Mesenchymal stem cell (in vitro differentiated cells and primary cell): ENCODE measurements around the gene SIRPD.

Source experiments
- DNase-seq: peaks from one replicate; pipeline ENCODE4 v3.0.0-alpha.2; 2013
- H2AFZ ChIP-seq: one replicate; pipeline ENCODE4 v1.6.1; 2013; ENCODE audit warnings: low read depth, mild to moderate bottlenecking, control low read depth, inconsistent platforms, low read length, moderate library complexity
- H2AK5ac ChIP-seq: 2 replicates; pipeline ENCODE4 v1.6.1; 2013; ENCODE audit warnings: low read length, moderate library complexity, mild to moderate bottlenecking, inconsistent platforms; ENCODE audit not compliant: severe bottlenecking
- H2BK120ac ChIP-seq: one replicate; pipeline ENCODE4 v1.6.1; 2013; ENCODE audit warnings: low read depth, mild to moderate bottlenecking, inconsistent platforms, low read length, moderate library complexity
- H2BK12ac ChIP-seq, 2 experiments: one replicate each; pipeline ENCODE4 v1.6.1; 2013; ENCODE audit warnings: inconsistent platforms in 2 of 2, low read length in 2 of 2, mild to moderate bottlenecking in 2 of 2, moderate library complexity in 2 of 2, control low read depth in 1 of 2
- H2BK15ac ChIP-seq: one replicate; pipeline ENCODE4 v1.6.1; 2013; ENCODE audit warnings: mild to moderate bottlenecking, low read depth, inconsistent platforms; ENCODE audit not compliant: poor library complexity, severe bottlenecking
- H2BK5ac ChIP-seq: 2 replicates; pipeline ENCODE4 v1.6.1; 2013; ENCODE audit warnings: low read depth, mild to moderate bottlenecking, low read length, control low read depth, inconsistent platforms; ENCODE audit not compliant: poor library complexity, severe bottlenecking
- H3K14ac ChIP-seq, 2 experiments: one replicate each; pipeline ENCODE4 v1.6.1; 2013; ENCODE audit warnings: inconsistent platforms in 2 of 2, low read length in 2 of 2, control low read depth in 1 of 2, mild to moderate bottlenecking in 1 of 2, moderate library complexity in 1 of 2
- H3K18ac ChIP-seq, 2 experiments: one replicate each; pipeline ENCODE4 v1.6.1; 2013; ENCODE audit warnings: inconsistent platforms in 2 of 2, low read length in 2 of 2, control low read depth in 1 of 2, low read depth in 1 of 2, mild to moderate bottlenecking in 1 of 2
- H3K23ac ChIP-seq, 2 experiments: one replicate each; pipeline ENCODE4 v1.6.1; 2013; ENCODE audit warnings: inconsistent platforms in 2 of 2, low read length in 2 of 2, mild to moderate bottlenecking in 2 of 2, moderate library complexity in 2 of 2, control low read depth in 1 of 2
- H3K27ac ChIP-seq: 2 replicates; pipeline ENCODE4 v1.5.1; 2013; ENCODE audit warnings: mild to moderate bottlenecking, moderate library complexity, low read length, control low read depth, inconsistent platforms; ENCODE audit not compliant: poor library complexity, severe bottlenecking
- H3K27me3 ChIP-seq, 2 experiments: 2 replicates each; pipeline versions ENCODE4 v1.6.1 to v1.7.0; 2013; ENCODE audit warnings: low read length in 2 of 2, mild to moderate bottlenecking in 2 of 2, moderate library complexity in 2 of 2, control low read depth in 1 of 2, inconsistent platforms in 1 of 2; ENCODE audit not compliant: control insufficient read depth in 1 of 2, insufficient read depth in 1 of 2
- H3K36me3 ChIP-seq, 2 experiments: 2 replicates each; pipeline versions ENCODE4 v1.6.1 to v1.7.0; 2013; ENCODE audit warnings: low read length in 2 of 2, control low read depth in 1 of 2, inconsistent platforms in 1 of 2, low read depth in 1 of 2, mild to moderate bottlenecking in 1 of 2; ENCODE audit not compliant: insufficient read depth in 2 of 2, control insufficient read depth in 1 of 2
- H3K4ac ChIP-seq, 2 experiments: one replicate each; pipeline ENCODE4 v1.6.1; 2013; ENCODE audit warnings: inconsistent platforms in 2 of 2, low read length in 2 of 2, mild to moderate bottlenecking in 2 of 2, moderate library complexity in 2 of 2, control low read depth in 1 of 2, low read depth in 1 of 2
- H3K4me1 ChIP-seq: 2 replicates; pipeline ENCODE4 v1.6.1; 2013; ENCODE audit warnings: low read depth, low read length, control low read depth; ENCODE audit not compliant: control insufficient read depth, insufficient read depth
- H3K4me2 ChIP-seq: 2 replicates; pipeline ENCODE4 v1.6.1; 2013; ENCODE audit warnings: low read length, mild to moderate bottlenecking, inconsistent platforms; ENCODE audit not compliant: poor library complexity, severe bottlenecking
- H3K4me3 ChIP-seq, 2 experiments: 2 replicates each; pipeline versions ENCODE4 v1.5.1 to v1.7.0; 2013; ENCODE audit warnings: low read length in 2 of 2, mild to moderate bottlenecking in 2 of 2, control low read depth in 1 of 2, low read depth in 1 of 2; ENCODE audit not compliant: insufficient read depth in 1 of 2
- H3K79me1 ChIP-seq: replicated peaks from 2 replicates; pipeline ENCODE4 v1.6.1; 2013; ENCODE audit warnings: mild to moderate bottlenecking, control low read depth, low read length, inconsistent platforms; ENCODE audit not compliant: poor library complexity, severe bottlenecking
- H3K9ac ChIP-seq: 2 replicates; pipeline ENCODE4 v1.7.0; 2013; ENCODE audit warnings: mild to moderate bottlenecking, low read length, moderate library complexity
- H3K9me3 ChIP-seq: 2 replicates; pipeline ENCODE4 v1.7.0; 2013; ENCODE audit warnings: mild to moderate bottlenecking, low read length; ENCODE audit not compliant: control insufficient read depth
- H4K8ac ChIP-seq: one replicate; pipeline ENCODE4 v1.6.1; 2013; ENCODE audit warnings: inconsistent platforms, mild to moderate bottlenecking, low read length, moderate library complexity
- H4K91ac ChIP-seq: one replicate; pipeline ENCODE4 v1.6.1; 2013; ENCODE audit warnings: mild to moderate bottlenecking, low read length, inconsistent platforms
- WGBS: methylation state at CpG from one replicate; pipeline ENCODE4 v1.1.7; 2013; ENCODE audit warnings: mixed read lengths; 5-methylcytosine and 5-hydroxymethylcytosine counted together

The SIRPD gene

GRCh38 chr20:1517010-1517409, 40.5 kb downstream of the SIRPD start:
- no peak overlapping the region for H3K9ac ChIP-seq

GRCh38 chr20:1513801-1514200, 43.7 kb downstream of the SIRPD start:
- Histone ChIP-seq H3K4me2 (no peak overlapping the region), H3K18ac (no peak overlapping the region), H3K27ac (no peak overlapping the region), H2BK12ac (no peak overlapping the region), H3K79me1 (no peaks in the 10 kb centered on the region), H2AK5ac (no peak overlapping the region), H3K4me1 (no peaks in the 10 kb centered on the region), H3K23ac (no peak overlapping the region), H3K9me3 (no peaks in the 10 kb centered on the region), H2AFZ (no peak overlapping the region), H4K91ac (no peak overlapping the region), H3K27me3 (peaks cover 17 to 64% of the 10 kb centered on the region in 2 experiments), H2BK5ac (no peak overlapping the region), H2BK15ac (no peak overlapping the region), H2BK120ac (no peak overlapping the region), H3K4me3 (no peak overlapping the region), H3K36me3 (no peaks in the 10 kb centered on the region), H3K14ac (no peak overlapping the region), H3K9ac (no peak overlapping the region), H4K8ac (no peak overlapping the region), H3K4ac (no peak overlapping the region)
- no peak for DNase-seq
- WGBS, result 47% methylated on average over 1 of the region's 1 CpG

More at GRCh38 chr20:1517010-1517409, 40.5 kb downstream of the SIRPD start:
- Histone ChIP-seq H3K23ac (no peak overlapping the region), H4K91ac (no peak overlapping the region), H2AFZ (no peak overlapping the region), H3K36me3 (no peaks in the 10 kb centered on the region), H2BK120ac (no peak overlapping the region), H3K4me2 (no peak overlapping the region), H3K4me1 (no peaks in the 10 kb centered on the region), H3K79me1 (no peaks in the 10 kb centered on the region), H3K4me3 (no peak overlapping the region), H3K4ac (no peak overlapping the region), H3K14ac (no peak overlapping the region), H2BK12ac (no peak overlapping the region), H2BK5ac (no peak overlapping the region), H3K27ac (no peak overlapping the region), H4K8ac (no peak overlapping the region), H3K9me3 (no peaks in the 10 kb centered on the region), H2BK15ac (no peak overlapping the region), H3K18ac (no peak overlapping the region), H3K27me3 (peaks cover 17 to 70% of the 10 kb centered on the region in 2 experiments), H2AK5ac (no peak overlapping the region)
- no peak for DNase-seq
- WGBS, result 71% methylated on average over 4 of the region's 5 CpGs

GRCh38 chr20:1509237-1509636, 48.3 kb downstream of the SIRPD start:
- no peak overlapping the region for H2BK120ac ChIP-seq
- no peak overlapping the region for H3K9ac ChIP-seq
- H2BK5ac ChIP-seq, result no peak overlapping the region
- H3K4me3 ChIP-seq, result no peak overlapping the region
- H4K91ac ChIP-seq, result no peak overlapping the region
- H2BK12ac ChIP-seq, result no peak overlapping the region
- H3K27ac ChIP-seq, result no peak overlapping the region
- H3K4me1 ChIP-seq, result no peaks in the 10 kb centered on the region
- DNase-seq, result no peak
- 53% methylated on average over 8 of the region's 9 CpGs for WGBS
- no peak overlapping the region for H2BK15ac ChIP-seq
- H3K14ac ChIP-seq, result no peak overlapping the region
- H4K8ac ChIP-seq, result no peak overlapping the region
- H3K27me3 ChIP-seq, result peaks cover 11 to 35% of the 10 kb centered on the region in 2 experiments
- H2AFZ ChIP-seq, result no peak overlapping the region
- H2AK5ac ChIP-seq, result no peak overlapping the region
- no peaks in the 10 kb centered on the region for H3K36me3 ChIP-seq
- H3K23ac ChIP-seq, result no peak overlapping the region
- H3K79me1 ChIP-seq, result no peaks in the 10 kb centered on the region
- no peak overlapping the region for H3K18ac ChIP-seq
- no peak overlapping the region for H3K4ac ChIP-seq
- no peak overlapping the region for H3K4me2 ChIP-seq
- H3K9me3 ChIP-seq, result no peaks in the 10 kb centered on the region

- Histone ChIP-seq H2AK5ac (no peak overlapping the region), H4K91ac (no peak overlapping the region), H3K36me3 (no peaks in the 10 kb centered on the region), H3K4me3 (no peak overlapping the region), H3K9me3 (no peaks in the 10 kb centered on the region), H3K9ac (no peak overlapping the region), H2AFZ (no peak overlapping the region), H3K79me1 (no peaks in the 10 kb centered on the region), H3K27ac (no peak overlapping the region), H2BK120ac (no peak overlapping the region), H3K18ac (no peak overlapping the region), H3K23ac (no peak overlapping the region), H2BK5ac (no peak overlapping the region), H2BK15ac (no peak overlapping the region), H3K4ac (no peak overlapping the region), H4K8ac (no peak overlapping the region), H2BK12ac (no peak overlapping the region), H3K4me2 (no peak overlapping the region), H3K14ac (no peak overlapping the region), H3K4me1 (no peaks in the 10 kb centered on the region), H3K27me3 (peaks cover 11 to 29% of the 10 kb centered on the region in 2 experiments)
- no peak for DNase-seq
Measured at GRCh38 chr20:1508574-1508973, 48.9 kb downstream of the SIRPD start.
